Prostate gland (tissue), 2 donors: Measurements from ENCODE around the gene APOL3. TPM values are rescaled to one million over a fixed set of nuclear protein-coding genes. Genes with fewer than 3 reads are reported as not detected.

Source experiments
- DNase-seq: peaks from one replicate; pipeline ENCODE4 v3.0.0-alpha.2; 2019; ENCODE audit warnings: low spot score
- H3K27ac ChIP-seq, 2 donors: fragments of 200-600 bp; sonication (generic); 2 replicates each; pipeline ENCODE4 v1.5.1; 2017 to 2019
- H3K27me3 ChIP-seq: fragments of 200-600 bp; sonication (generic); replicated peaks from 2 replicates; pipeline ENCODE4 v1.5.1; 2019; ENCODE audit not compliant: insufficient read depth
- H3K36me3 ChIP-seq, 2 donors: fragments of 200-600 bp; sonication (generic); 1 replicate in 1 of 2; 2 replicates in 1 of 2; pipeline versions ENCODE4 v1.5.1 to v1.8.1; 2017 to 2019
- H3K4me1 ChIP-seq: fragments of 200-600 bp; sonication (generic); replicated peaks from 2 replicates; pipeline ENCODE4 v1.5.1; 2019
- H3K4me3 ChIP-seq, 2 donors: fragments of 200-600 bp; sonication (generic); 2 replicates each; pipeline ENCODE4 v1.5.1; 2017 to 2019
- H3K9me3 ChIP-seq: fragments of 200-600 bp; sonication (generic); 2 replicates; pipeline ENCODE4 v1.5.1; 2017
- POLR2A ChIP-seq: fragments of 450-650 bp; IDR thresholded peaks from one replicate; pipeline ENCODE4 v1.6.1; 2016; ENCODE audit warnings: antibody characterized with exemption, mild to moderate bottlenecking
- POLR2AphosphoS5 ChIP-seq: sonication (generic); formaldehyde crosslinking; IDR thresholded peaks from one replicate; pipeline ENCODE4 v1.6.1; 2017; ENCODE audit warnings: antibody characterized with exemption
- WGBS: methylation state at CpG from one replicate; pipeline ENCODE4 v1.1.5; 2018; 5-methylcytosine and 5-hydroxymethylcytosine counted together
- intact Hi-C: fragments of 100-400 bp; cut with DNase I; formaldehyde crosslinking; loops from one replicate; pipeline ENCODE4 v1.14.2; 2022
- total RNA-seq, 2 donors: library from RNA; depleted of rRNA; stranded (reverse); fragments of >200 nt; gene quantifications; one replicate each; pipeline ENCODE4 v1.1.0, GENCODE V29; 2016
- TF ChIP-seq, protein P1 (sequence below), 4 experiments: fragments of 200-600 bp in 2 of 4; fragments of 450-650 bp in 2 of 4; sonication (generic) in 2 of 4; IDR thresholded peaks; 1 replicate in 3 of 4; 2 replicates in 1 of 4; pipeline ENCODE4 v1.5.1; 2016 to 2019; ENCODE audit warnings: antibody characterized with exemption in 4 of 4, mild to moderate bottlenecking in 2 of 4, moderate library complexity in 2 of 4

APOL3 gene
- total RNA-seq, 2 donors from 2014 or later = 18.8 to 32.2 TPM

DNA sequence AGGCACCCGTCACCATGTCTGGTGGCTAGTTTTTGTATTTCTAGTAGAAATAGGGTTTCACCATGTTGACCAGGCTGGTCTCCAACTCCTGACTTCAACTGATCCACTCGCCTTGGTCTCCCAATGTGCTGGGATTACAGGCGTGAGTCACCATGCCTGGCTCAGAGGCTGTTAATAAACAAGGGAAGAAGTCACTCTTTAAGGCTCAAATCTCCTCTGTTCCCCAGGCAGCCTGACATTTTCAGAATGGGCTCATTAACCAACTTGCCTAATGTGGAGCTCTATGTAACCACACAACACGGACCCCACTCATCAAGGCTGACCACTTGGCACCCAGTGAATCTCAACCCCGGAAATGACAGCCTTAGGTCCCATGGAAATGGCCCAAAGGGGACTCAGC lies 24.1 kb downstream of the APOL3 start:
- Histone ChIP-seq H3K27ac (no peak overlapping the region), H3K9me3 (no peaks in the 10 kb centered on the region), H3K27me3 (no peaks in the 10 kb centered on the region), H3K4me1 (no peaks in the 10 kb centered on the region), H3K36me3 (peaks cover 0 to under 1% of the 10 kb centered on the region in 2 donors), H3K4me3 (no peak overlapping the region)
- DNase-seq = no peak
- WGBS = 83% methylated on average over 5 of the region's 5 CpGs
- TF ChIP-seq, protein P1, sequence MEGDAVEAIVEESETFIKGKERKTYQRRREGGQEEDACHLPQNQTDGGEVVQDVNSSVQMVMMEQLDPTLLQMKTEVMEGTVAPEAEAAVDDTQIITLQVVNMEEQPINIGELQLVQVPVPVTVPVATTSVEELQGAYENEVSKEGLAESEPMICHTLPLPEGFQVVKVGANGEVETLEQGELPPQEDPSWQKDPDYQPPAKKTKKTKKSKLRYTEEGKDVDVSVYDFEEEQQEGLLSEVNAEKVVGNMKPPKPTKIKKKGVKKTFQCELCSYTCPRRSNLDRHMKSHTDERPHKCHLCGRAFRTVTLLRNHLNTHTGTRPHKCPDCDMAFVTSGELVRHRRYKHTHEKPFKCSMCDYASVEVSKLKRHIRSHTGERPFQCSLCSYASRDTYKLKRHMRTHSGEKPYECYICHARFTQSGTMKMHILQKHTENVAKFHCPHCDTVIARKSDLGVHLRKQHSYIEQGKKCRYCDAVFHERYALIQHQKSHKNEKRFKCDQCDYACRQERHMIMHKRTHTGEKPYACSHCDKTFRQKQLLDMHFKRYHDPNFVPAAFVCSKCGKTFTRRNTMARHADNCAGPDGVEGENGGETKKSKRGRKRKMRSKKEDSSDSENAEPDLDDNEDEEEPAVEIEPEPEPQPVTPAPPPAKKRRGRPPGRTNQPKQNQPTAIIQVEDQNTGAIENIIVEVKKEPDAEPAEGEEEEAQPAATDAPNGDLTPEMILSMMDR (IDR thresholded peaks at IDR 0.05) = no peak
- no peak for TF ChIP-seq POLR2AphosphoS5
- no peak for TF ChIP-seq POLR2A
- intact Hi-C loops = no loop called here

DNA sequence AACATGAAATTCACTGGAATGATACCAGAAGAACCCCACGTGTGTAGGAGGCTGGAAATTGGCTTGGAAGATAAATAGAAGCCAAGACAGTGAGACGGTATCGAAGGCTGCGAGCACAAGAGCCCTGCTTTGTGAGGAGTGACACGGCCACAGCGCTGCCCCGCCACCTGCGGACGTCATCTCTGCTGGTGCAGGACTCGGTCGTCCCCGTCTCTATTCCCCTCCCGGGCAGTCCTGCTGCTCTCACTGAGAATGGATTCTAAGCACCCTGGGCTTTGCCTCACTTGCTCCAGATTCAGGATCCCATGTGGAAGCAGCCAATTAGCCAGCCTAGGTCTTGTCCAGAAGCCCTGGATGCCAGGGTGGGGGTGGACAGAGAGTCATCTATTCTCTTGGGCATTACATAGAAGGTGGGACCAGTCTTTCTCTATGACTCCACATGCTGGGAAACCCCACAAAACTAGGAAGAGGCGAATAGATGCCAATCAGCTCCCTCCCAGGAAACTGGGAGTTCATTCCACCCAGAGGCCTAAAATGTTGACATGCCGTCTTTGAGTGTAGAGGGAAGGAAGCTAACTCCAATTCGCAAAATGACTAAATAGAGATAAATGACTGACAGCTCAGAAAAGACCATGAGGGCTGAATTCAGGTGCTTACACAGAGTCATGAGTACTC lies 25.1 kb downstream of the APOL3 start:
- no peaks in the 10 kb centered on the region for H3K27me3 ChIP-seq
- no peaks in the 10 kb centered on the region for H3K4me1 ChIP-seq
- intact Hi-C loops = no loop called here
- no peak for DNase-seq
- 82% methylated on average over 16 of the region's 16 CpGs for WGBS
- no peaks in the 10 kb centered on the region for H3K36me3 ChIP-seq
- H3K9me3 ChIP-seq = no peaks in the 10 kb centered on the region
- no peak overlapping the region for H3K27ac ChIP-seq
- H3K4me3 ChIP-seq = no peak overlapping the region
- TF ChIP-seq POLR2AphosphoS5 = no peak
- TF ChIP-seq POLR2A = no peak

DNA sequence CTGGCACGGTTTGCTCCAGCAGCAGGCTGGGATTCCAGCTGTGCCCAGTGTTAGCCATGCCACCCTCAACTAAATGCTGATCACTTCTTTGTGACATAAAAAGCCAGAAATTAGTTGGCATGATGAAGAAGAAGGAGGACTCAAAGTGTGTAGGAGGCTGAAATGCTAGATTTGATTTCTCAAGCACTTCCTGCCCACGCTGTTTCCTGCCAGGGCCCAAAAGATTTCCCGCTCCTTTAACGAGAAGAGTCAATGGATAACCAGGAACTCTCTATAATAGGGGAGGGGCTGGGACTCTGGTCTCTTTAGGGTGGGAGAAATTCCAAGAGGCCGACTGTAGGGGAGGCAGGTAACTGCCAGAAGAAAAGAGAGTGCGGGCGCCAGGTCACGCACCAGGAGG lies 26.4 kb downstream of the APOL3 start:
- Histone ChIP-seq H3K4me3 (no peak overlapping the region), H3K4me1 (no peaks in the 10 kb centered on the region), H3K27ac (no peak overlapping the region), H3K27me3 (no peaks in the 10 kb centered on the region), H3K9me3 (no peaks in the 10 kb centered on the region), H3K36me3 (no peaks in the 10 kb centered on the region)
- DNase-seq = no peak
- TF ChIP-seq POLR2AphosphoS5 (no peak), POLR2A (no peak)
- TF ChIP-seq, protein P1 (IDR thresholded peaks at IDR 0.05) = no peak
- intact Hi-C loops = no loop called here
- WGBS = 80% methylated on average over 8 of the region's 8 CpGs

DNA sequence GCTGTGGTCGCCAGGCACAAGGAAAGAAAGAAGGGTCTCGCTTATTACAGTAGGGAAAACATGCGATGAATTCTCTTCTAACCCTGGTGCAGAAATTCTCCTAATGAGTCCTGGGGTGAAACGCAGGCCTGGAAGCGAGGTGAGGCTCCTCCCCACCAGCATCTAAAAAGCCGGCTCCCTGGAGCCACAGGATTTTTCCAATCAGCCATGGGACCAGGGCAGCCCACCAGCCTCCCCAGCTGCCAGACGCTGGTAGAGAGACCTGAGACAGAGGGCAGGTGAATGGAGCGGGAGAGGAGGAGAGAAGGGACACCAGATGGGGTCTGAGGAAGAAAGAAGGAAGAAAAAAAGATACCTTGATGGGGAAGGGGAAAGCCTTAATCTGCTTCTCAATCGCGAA lies 28.6 kb downstream of the APOL3 start:
- WGBS = 84% methylated on average over 10 of the region's 10 CpGs
- Histone ChIP-seq H3K4me1 (no peaks in the 10 kb centered on the region), H3K36me3 (no peaks in the 10 kb centered on the region), H3K27me3 (no peaks in the 10 kb centered on the region), H3K4me3 (no peak overlapping the region), H3K9me3 (no peaks in the 10 kb centered on the region), H3K27ac (no peak overlapping the region)
- no peak for DNase-seq
- TF ChIP-seq POLR2AphosphoS5 (no peak), POLR2A (no peak)
- TF ChIP-seq, protein P1 (IDR thresholded peaks at IDR 0.05) = no peak
- intact Hi-C loops = no loop called here

DNA sequence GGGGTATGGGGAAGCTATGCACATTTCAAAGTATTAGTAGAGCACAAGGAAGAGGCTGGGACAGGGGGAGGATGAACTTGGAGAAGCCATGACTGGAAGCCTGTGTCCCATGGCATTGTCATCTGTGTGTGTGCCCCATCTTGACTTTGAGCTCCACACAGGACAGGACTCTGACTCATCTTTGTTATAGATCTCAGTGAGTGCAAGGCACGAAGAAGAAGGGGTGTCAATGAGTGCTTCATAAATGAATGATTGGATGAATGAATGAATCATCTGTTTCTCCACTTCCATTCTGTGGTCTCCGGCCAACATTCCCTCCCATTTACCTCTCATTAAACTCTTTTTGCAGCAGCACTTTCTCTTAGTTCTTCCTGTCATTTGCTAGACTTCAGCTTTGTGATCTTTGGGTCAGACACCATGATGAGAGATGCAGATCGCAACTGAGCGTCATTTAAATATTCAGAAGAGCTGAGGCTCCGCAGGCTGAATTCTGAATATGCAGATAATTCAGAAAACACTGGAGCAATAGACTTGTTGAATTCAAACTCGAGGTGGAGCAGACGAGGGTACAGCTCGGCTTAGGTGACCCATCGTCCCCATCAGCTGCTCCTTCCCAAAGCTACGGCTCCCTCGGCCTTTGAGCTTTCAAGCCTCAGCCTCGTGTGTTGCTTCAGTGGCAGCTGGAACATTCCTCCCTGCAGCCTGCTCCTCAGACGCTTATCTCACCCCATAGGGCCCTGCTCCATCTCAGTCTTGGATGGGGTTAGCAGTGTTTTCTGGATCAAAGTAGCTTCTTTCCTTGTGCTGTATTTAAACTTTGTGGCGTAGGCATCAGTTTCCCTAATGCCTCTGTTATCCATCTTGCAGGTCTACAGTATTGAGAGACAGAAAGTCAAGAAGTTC lies 30.8 kb downstream of the APOL3 start:
- intact Hi-C loops = loop anchor here (10.0 kb wide), 1 partner anchor 695 kb away; no protein-coding TSS in a partner anchor

More for the DNA sequence above, 30.8 kb downstream of the APOL3 start:
- 83% methylated on average over 14 of the region's 14 CpGs for WGBS
- Histone ChIP-seq H3K27ac (no peak overlapping the region), H3K27me3 (no peaks in the 10 kb centered on the region), H3K36me3 (no peaks in the 10 kb centered on the region), H3K4me3 (no peak overlapping the region), H3K9me3 (no peaks in the 10 kb centered on the region), H3K4me1 (no peaks in the 10 kb centered on the region)
- TF ChIP-seq POLR2AphosphoS5 (no peak), POLR2A (no peak)
- TF ChIP-seq, protein P1 (IDR thresholded peaks at IDR 0.05) = no peak
- DNase-seq = no peak
